ENCODE data around the gene TTC9C. TPM values are rescaled to one million over a fixed set of nuclear protein-coding genes. Genes with fewer than 3 reads are reported as not detected.
"Not testable (repeated sequence)": the region's sequence is repeated elsewhere in the genome, so short reads cannot be mapped to it uniquely, and the experiment has no call there.

The TTC9C gene
- total RNA-seq, 1 experiment from 2014 or later = 48.7 TPM

GRCh38 chr11:62727872-62728170 is 465 bp upstream of the TTC9C start:
- Mint-ChIP-seq H3K9me3 (no peaks in the 10 kb centered on the region), H3K27me3 (ENCODE audit: low read depth) (peaks cover 4% of the 10 kb centered on the region; the same call in 1 of the 2 replicates), H3K4me1 (peaks cover 25% of the 10 kb centered on the region), H3K4me3 (peak overlapping the region; percentile 98), H3K36me3 (peaks cover 33% of the 10 kb centered on the region), H3K27ac (peak overlapping the region; percentile 100)
- DNase-seq (ENCODE audit: low spot score) (peak; percentile 84), ATAC-seq (peak; percentile 69)
- TF ChIP-seq NFYB (CRISPR knock-in tag; conservative IDR thresholded peaks at IDR 0.05; ENCODE audit: low read depth) (peak; percentile 80), FOXJ3 (CRISPR knock-in tag; IDR thresholded peaks at IDR 0.05; ENCODE audit: borderline replicate concordance) (no peak)
- CTCF ChIA-PET = interaction anchor here (0.7 to 7.6 kb wide), 25 partner anchors 9 to 1193 kb away, joined by 3 to 59 read pairs (median 4); partner anchors contain the start of genes BSCL2, GNG3, MTA2 and POLR2G
- POLR2A ChIA-PET = interaction anchor here (0.6 to 4.2 kb wide), 23 partner anchors 18 to 1183 kb away, joined by 3 to 34 read pairs (median 7); partner anchors contain the start of genes B3GAT3, BSCL2, C11orf98 and CSKMT

DNA sequence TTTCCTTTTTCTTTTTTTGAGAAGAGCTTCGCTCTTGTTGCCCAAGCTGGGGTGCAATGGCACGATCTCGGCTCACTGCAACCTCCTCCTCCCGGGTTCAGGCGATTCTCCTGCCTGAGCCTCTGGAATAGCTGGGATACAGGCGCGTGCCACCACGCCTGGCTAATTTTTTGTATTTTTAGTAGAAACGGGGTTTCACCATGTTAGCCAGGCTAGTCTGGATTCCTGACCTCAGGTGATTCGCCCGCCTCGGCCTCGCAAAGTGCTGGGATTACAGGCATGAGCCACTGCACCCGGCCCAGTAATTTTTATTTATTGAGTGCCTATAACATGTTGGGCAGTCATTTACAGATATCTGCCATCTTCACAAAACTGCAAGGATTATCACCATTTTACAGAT is 1.8 kb downstream of the TTC9C start:
- H3K4me3 Mint-ChIP-seq = peak overlapping the region; percentile 98
- ChIA-PET POLR2A (interaction anchor here (0.6 to 2.6 kb wide), 5 partner anchors 21 to 174 kb away, joined by 3 to 8 read pairs (median 6); partner anchors contain the start of genes BSCL2, GNG3 and TUT1), CTCF (interaction anchor here (0.7 to 7.6 kb wide), 6 partner anchors 20 to 57 kb away, joined by 3 to 59 read pairs (median 10); partner anchors contain the start of genes POLR2G, TAF6L, TMEM179B and ZBTB3)
- H3K27ac Mint-ChIP-seq = peak overlapping the region; percentile 41
- not testable (repeated sequence) for ATAC-seq; H3K27me3 Mint-ChIP-seq (ENCODE audit: low read depth); DNase-seq (ENCODE audit: low spot score); H3K9me3 Mint-ChIP-seq
- peaks cover 20% of the 10 kb centered on the region for H3K36me3 Mint-ChIP-seq
- H3K4me1 Mint-ChIP-seq = peaks cover 16% of the 10 kb centered on the region

DNA sequence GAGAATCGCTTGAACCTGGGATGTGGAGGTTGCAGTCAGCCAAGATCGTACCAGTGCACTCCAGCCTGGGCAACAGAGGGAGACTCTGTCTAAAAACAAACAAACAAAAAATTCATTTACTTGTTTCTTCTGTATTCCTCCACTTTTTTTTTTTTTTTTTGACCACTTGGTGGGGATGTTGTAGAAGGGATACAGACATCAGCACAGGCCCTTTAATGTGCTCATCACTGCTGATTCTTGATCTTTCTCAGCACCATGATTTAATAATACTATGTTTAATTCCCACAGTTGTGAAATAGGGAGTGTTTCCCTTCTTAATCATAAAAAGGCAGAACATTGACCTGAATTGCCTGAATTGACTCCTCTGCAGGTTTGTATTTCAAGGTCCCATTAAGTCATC is 4.5 kb downstream of the TTC9C start:
- H3K36me3 Mint-ChIP-seq = peaks cover 27% of the 10 kb centered on the region
- CTCF ChIA-PET = interaction anchor here (0.7 to 7.6 kb wide), 2 partner anchors 37 to 185 kb away, joined by 4 to 59 read pairs; partner anchors contain the start of gene TAF6L
- peaks cover under 1% of the 10 kb centered on the region; the same call in 1 of the 2 replicates for H3K27me3 Mint-ChIP-seq (ENCODE audit: low read depth)
- no peak overlapping the region for H3K4me3 Mint-ChIP-seq
- H3K4me1 Mint-ChIP-seq = peaks cover 9% of the 10 kb centered on the region
- TF ChIP-seq FOXJ3 (CRISPR knock-in tag; IDR thresholded peaks at IDR 0.05; ENCODE audit: borderline replicate concordance) (no peak), GRHL2 (CRISPR knock-in tag; IDR thresholded peaks at IDR 0.05; ENCODE audit: insufficient replicate concordance, severe bottlenecking) (no peak), E2F4 (CRISPR knock-in tag; IDR thresholded peaks at IDR 0.05; ENCODE audit: borderline replicate concordance, low read depth) (no peak), ZNF396 (CRISPR knock-in tag; IDR thresholded peaks at IDR 0.05; ENCODE audit: borderline replicate concordance) (no peak), ZNF219 (CRISPR knock-in tag; IDR thresholded peaks at IDR 0.05; ENCODE audit: borderline replicate concordance) (no peak), CBFB (CRISPR knock-in tag; IDR thresholded peaks at IDR 0.05; ENCODE audit: low read depth) (no peak), MYBL2 (CRISPR knock-in tag; IDR thresholded peaks at IDR 0.05) (no peak), FOXK1 (CRISPR knock-in tag; IDR thresholded peaks at IDR 0.05) (no peak), TP53 (CRISPR knock-in tag; IDR thresholded peaks at IDR 0.05) (no peak), ZNF232 (CRISPR knock-in tag; IDR thresholded peaks at IDR 0.05) (no peak), ELF4 (CRISPR knock-in tag; IDR thresholded peaks at IDR 0.05; ENCODE audit: low read depth) (no peak), FOXP1 (CRISPR knock-in tag; IDR thresholded peaks at IDR 0.05; ENCODE audit: borderline replicate concordance) (no peak), NR1H2 (CRISPR knock-in tag; IDR thresholded peaks at IDR 0.05) (no peak)
- H3K27ac Mint-ChIP-seq = no peak overlapping the region
- DNase-seq (ENCODE audit: low spot score) = no peak
- no peak for ATAC-seq
- POLR2A ChIA-PET = interaction anchor here (0.6 kb wide), 1 partner anchor 99 kb away, joined by 4 read pairs; the partner anchor contains the start of gene STX5
- no peaks in the 10 kb centered on the region for H3K9me3 Mint-ChIP-seq

DNA sequence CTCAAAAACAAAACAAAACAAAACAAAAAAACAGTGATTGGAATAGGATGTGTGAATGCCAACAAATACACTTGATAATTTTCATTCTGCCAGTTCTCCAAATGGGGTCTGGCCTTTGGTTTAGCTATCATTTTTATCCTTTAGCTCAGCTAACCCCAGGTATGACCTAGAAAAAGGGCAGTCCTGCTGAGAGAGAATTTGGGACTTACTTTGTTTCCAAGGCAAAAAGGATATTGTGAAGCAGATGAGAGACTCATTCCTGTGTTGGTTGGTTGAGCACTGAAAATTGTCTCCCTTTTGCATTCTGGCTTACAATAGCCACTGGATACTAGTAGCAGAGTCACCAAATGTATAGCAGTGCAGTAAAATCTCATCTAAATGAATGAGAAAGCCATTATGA is 8.9 kb downstream of the TTC9C start:
- ATAC-seq (no peak), DNase-seq (ENCODE audit: low spot score) (no peak)
- ChIA-PET POLR2A (interaction anchor here (0.6 kb wide), 1 partner anchor 1137 kb away, joined by 3 read pairs; no protein-coding TSS in a partner anchor), CTCF (interaction anchor here (1.1 to 1.3 kb wide), 4 partner anchors 10 to 49 kb away, joined by 3 to 5 read pairs (median 4); partner anchors contain the start of genes HNRNPUL2, TAF6L and ZBTB3)
- H3K4me3 Mint-ChIP-seq = no peak overlapping the region
- H3K4me1 Mint-ChIP-seq = no peaks in the 10 kb centered on the region
- peaks cover 37% of the 10 kb centered on the region for H3K36me3 Mint-ChIP-seq
- no peak for TF ChIP-seq RORB (CRISPR knock-in tag; IDR thresholded peaks at IDR 0.05)
- TF ChIP-seq NR1H2 (CRISPR knock-in tag; IDR thresholded peaks at IDR 0.05) = no peak
- TF ChIP-seq, protein P1, sequence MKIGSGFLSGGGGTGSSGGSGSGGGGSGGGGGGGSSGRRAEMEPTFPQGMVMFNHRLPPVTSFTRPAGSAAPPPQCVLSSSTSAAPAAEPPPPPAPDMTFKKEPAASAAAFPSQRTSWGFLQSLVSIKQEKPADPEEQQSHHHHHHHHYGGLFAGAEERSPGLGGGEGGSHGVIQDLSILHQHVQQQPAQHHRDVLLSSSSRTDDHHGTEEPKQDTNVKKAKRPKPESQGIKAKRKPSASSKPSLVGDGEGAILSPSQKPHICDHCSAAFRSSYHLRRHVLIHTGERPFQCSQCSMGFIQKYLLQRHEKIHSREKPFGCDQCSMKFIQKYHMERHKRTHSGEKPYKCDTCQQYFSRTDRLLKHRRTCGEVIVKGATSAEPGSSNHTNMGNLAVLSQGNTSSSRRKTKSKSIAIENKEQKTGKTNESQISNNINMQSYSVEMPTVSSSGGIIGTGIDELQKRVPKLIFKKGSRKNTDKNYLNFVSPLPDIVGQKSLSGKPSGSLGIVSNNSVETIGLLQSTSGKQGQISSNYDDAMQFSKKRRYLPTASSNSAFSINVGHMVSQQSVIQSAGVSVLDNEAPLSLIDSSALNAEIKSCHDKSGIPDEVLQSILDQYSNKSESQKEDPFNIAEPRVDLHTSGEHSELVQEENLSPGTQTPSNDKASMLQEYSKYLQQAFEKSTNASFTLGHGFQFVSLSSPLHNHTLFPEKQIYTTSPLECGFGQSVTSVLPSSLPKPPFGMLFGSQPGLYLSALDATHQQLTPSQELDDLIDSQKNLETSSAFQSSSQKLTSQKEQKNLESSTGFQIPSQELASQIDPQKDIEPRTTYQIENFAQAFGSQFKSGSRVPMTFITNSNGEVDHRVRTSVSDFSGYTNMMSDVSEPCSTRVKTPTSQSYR (CRISPR knock-in tag; IDR thresholded peaks at IDR 0.05) = no peak
- TF ChIP-seq GABPB1 (CRISPR knock-in tag; IDR thresholded peaks at IDR 0.05) = no peak
- no peak for TF ChIP-seq ZNF671 (CRISPR knock-in tag; IDR thresholded peaks at IDR 0.05)
- no peak for TF ChIP-seq CDX4 (CRISPR knock-in tag; IDR thresholded peaks at IDR 0.05; ENCODE audit: borderline replicate concordance)
- TF ChIP-seq ATF1 (CRISPR knock-in tag; IDR thresholded peaks at IDR 0.05) = no peak
- no peak for TF ChIP-seq SOX15 (CRISPR knock-in tag; IDR thresholded peaks at IDR 0.05)
- H3K27ac Mint-ChIP-seq = no peak overlapping the region
- H3K9me3 Mint-ChIP-seq = no peaks in the 10 kb centered on the region
- H3K27me3 Mint-ChIP-seq (ENCODE audit: low read depth) = no peaks in the 10 kb centered on the region
